Mammary epithelial cell (primary cell): ENCODE measurements around the gene IGF2R.

Experiments
- CTCF ChIP-seq, 2 donors: IDR thresholded peaks in 1 of 2; conservative IDR thresholded peaks in 1 of 2; 2 replicates each; pipeline ENCODE4 v1.5.1; 2011 to 2012; ENCODE audit warnings: inconsistent platforms in 2 of 2, low read length in 2 of 2, mild to moderate bottlenecking in 2 of 2, control low read depth in 1 of 2, low read depth in 1 of 2; ENCODE audit not compliant: insufficient read depth in 1 of 2; ENCODE audit errors: extremely low read depth in 1 of 2
- EZH2 ChIP-seq: IDR thresholded peaks from 2 replicates; pipeline ENCODE4 v1.6.1; 2012; ENCODE audit warnings: low read length, inconsistent platforms, borderline replicate concordance

GRCh38 chr6:160000280-160000704, 31.4 kb downstream of the IGF2R start:
- TF ChIP-seq CTCF (conservative IDR thresholded peaks at IDR 0.05 in 1 of 2, IDR thresholded peaks at IDR 0.05 in 1 of 2; ENCODE audit: extremely low read depth in 1 of 2, insufficient read depth in 1 of 2, low read depth in 1 of 2, low read length in 2 of 2): no peak
- TF ChIP-seq EZH2: no peak
